ENCODE results near the gene EPHA5.

Gene EPHA5

GRCh38 chr4:65482410-65482809 lies 187.9 kb downstream of the EPHA5 start:
- DNase-seq = no peak

GRCh38 chr4:65472531-65472930 lies 197.8 kb downstream of the EPHA5 start:
- no peak for DNase-seq

- DNase-seq = no peak
These were observed 203.1 kb downstream of the EPHA5 start for GRCh38 chr4:65467068-65467680.

- DNase-seq = no peak
These were observed 208.5 kb downstream of the EPHA5 start for GRCh38 chr4:65461781-65462180.

GRCh38 chr4:65457011-65457410 lies 213.3 kb downstream of the EPHA5 start:
- DNase-seq = no peak

GRCh38 chr4:65456579-65456978 lies 213.7 kb downstream of the EPHA5 start:
- no peak for DNase-seq

GRCh38 chr4:65453398-65453797 lies 216.9 kb downstream of the EPHA5 start:
- DNase-seq = no peak

- no peak for DNase-seq
These were observed 219.4 kb downstream of the EPHA5 start for GRCh38 chr4:65450899-65451298.

- DNase-seq = no peak
These were observed 233.2 kb downstream of the EPHA5 start for GRCh38 chr4:65437102-65437501.

GRCh38 chr4:65422109-65422508 lies 248.2 kb downstream of the EPHA5 start:
- no peak for DNase-seq

GRCh38 chr4:65420036-65420435 lies 250.3 kb downstream of the EPHA5 start:
- no peak for DNase-seq

- no peak for DNase-seq
These were observed 253.4 kb downstream of the EPHA5 start for GRCh38 chr4:65416891-65417290.

- DNase-seq = no peak
These were observed 262.8 kb downstream of the EPHA5 start for GRCh38 chr4:65407483-65407882.

- no peak for DNase-seq
These were observed 269.2 kb downstream of the EPHA5 start for GRCh38 chr4:65401083-65401482.

- no peak for DNase-seq
These were observed 271.2 kb downstream of the EPHA5 start for GRCh38 chr4:65399084-65399483.

GRCh38 chr4:65393078-65393477 lies 277.2 kb downstream of the EPHA5 start:
- no peak for DNase-seq

GRCh38 chr4:65392488-65392887 lies 277.8 kb downstream of the EPHA5 start:
- DNase-seq = no peak

GRCh38 chr4:65391814-65392213 lies 278.5 kb downstream of the EPHA5 start:
- DNase-seq = no peak

GRCh38 chr4:65391382-65391781 lies 278.9 kb downstream of the EPHA5 start:
- no peak for DNase-seq

GRCh38 chr4:65386927-65387326 lies 283.4 kb downstream of the EPHA5 start:
- DNase-seq = no peak

GRCh38 chr4:65383589-65384305 lies 286.5 kb downstream of the EPHA5 start:
- no peak for DNase-seq

GRCh38 chr4:65381648-65382047 lies 288.6 kb downstream of the EPHA5 start:
- DNase-seq = no peak

- no peak for DNase-seq
These were observed 299.6 kb downstream of the EPHA5 start for GRCh38 chr4:65370709-65371108.

GRCh38 chr4:65367306-65367705 lies 303.0 kb downstream of the EPHA5 start:
- DNase-seq = no peak

- no peak for DNase-seq
These were observed 311.4 kb downstream of the EPHA5 start for GRCh38 chr4:65358914-65359313.

Measured in activated T-cell treated with anti-CD3 and anti-CD28 coated beads, Interleukin-2, amount 50 U/mL, for 1 hour (primary cell).